Small intestine (tissue), 7 donors: ENCODE data around the gene PCDHGB2. TPM values are rescaled to one million over a fixed set of nuclear protein-coding genes. Genes with fewer than 3 reads are reported as not detected.

Source experiments
- DNase-seq, 2 donors: peaks; one replicate each; pipeline versions ENCODE4 v3.0.0 to v3.0.0-alpha.2; 2013
- FAIRE-seq: peaks from 2 replicates; lab custom pipeline; 2012; peaks lifted over from hg19 to GRCh38; lab: Jason Lieb, UNC
- H3K27ac ChIP-seq, 3 donors: one replicate each; pipeline ENCODE4 v1.5.1; 2013; ENCODE audit warnings: low read length in 2 of 3, mild to moderate bottlenecking in 2 of 3, control low read depth in 1 of 3, inconsistent platforms in 1 of 3, low read depth in 1 of 3, moderate library complexity in 1 of 3
- H3K27me3 ChIP-seq, 3 donors: one replicate each; pipeline ENCODE4 v1.6.1; 2013; ENCODE audit warnings: low read length in 3 of 3, inconsistent platforms in 1 of 3; ENCODE audit not compliant: control insufficient read depth in 3 of 3, insufficient read depth in 3 of 3
- H3K36me3 ChIP-seq, 3 donors: one replicate each; pipeline ENCODE4 v1.6.1; 2013; ENCODE audit warnings: low read length in 3 of 3, inconsistent platforms in 1 of 3, low read depth in 1 of 3, mild to moderate bottlenecking in 1 of 3, moderate library complexity in 1 of 3; ENCODE audit not compliant: control insufficient read depth in 3 of 3, insufficient read depth in 2 of 3
- H3K4me1 ChIP-seq, 3 donors: one replicate each; pipeline ENCODE4 v1.6.1; 2013; ENCODE audit warnings: low read length in 2 of 3, inconsistent platforms in 1 of 3, low read depth in 1 of 3, mild to moderate bottlenecking in 1 of 3, moderate library complexity in 1 of 3; ENCODE audit not compliant: control insufficient read depth in 3 of 3, insufficient read depth in 2 of 3
- H3K4me3 ChIP-seq, 3 donors: one replicate each; pipeline ENCODE4 v1.5.1; 2013; ENCODE audit warnings: low read length in 3 of 3, control low read depth in 1 of 3, inconsistent platforms in 1 of 3, low read depth in 1 of 3, mild to moderate bottlenecking in 1 of 3, moderate library complexity in 1 of 3
- H3K9me3 ChIP-seq, 2 donors: one replicate each; pipeline ENCODE4 v1.6.1; 2013; ENCODE audit warnings: low read depth in 1 of 2, low read length in 1 of 2; ENCODE audit not compliant: control insufficient read depth in 2 of 2, insufficient read depth in 1 of 2
- WGBS, 3 donors: extraction: QIAGEN DNeasy Blood & Tissue Kit; methylation state at CpG; one replicate each; pipeline ENCODE4 v1.1.7; 2013; 5-methylcytosine and 5-hydroxymethylcytosine counted together
- polyA plus RNA-seq, 4 donors: library from polyadenylated mRNA; stranded (reverse) in 3 of 4; unstranded in 1 of 4; fragments of 200-250 nt in 3 of 4; fragments of 120-200 nt in 1 of 4; gene quantifications; one replicate each; pipeline versions ENCODE4 v1.2.1 to v1.2.3, GENCODE V29; 2013
- donor health status: healthy with polysubstance abuse.
- donor health status: control.
- donor health status: control.
- donor health status: Bipolar disorder and iron deficiency.
- donor health status: healthy.

Gene PCDHGB2
- polyA plus RNA-seq, 4 donors: 0.37 to 0.68 TPM; not detected in 2

GRCh38 chr5:141356133-141356532 lies 3.7 kb upstream of the PCDHGB2 start:
- FAIRE-seq (no peak), DNase-seq (no peak)
- no peaks in the 10 kb centered on the region for H3K36me3 ChIP-seq
- peaks cover 2 to 59% of the 10 kb centered on the region in 2 donors for H3K9me3 ChIP-seq
- no peak overlapping the region for H3K27ac ChIP-seq
- no peaks in the 10 kb centered on the region for H3K4me1 ChIP-seq
- WGBS, 3 donors: 67 to 73% (median 73%) methylated on average over 5 of the region's 5 CpGs
- peaks cover 2 to 19% (median 16%) of the 10 kb centered on the region in 3 donors for H3K27me3 ChIP-seq
- no peak overlapping the region for H3K4me3 ChIP-seq

GRCh38 chr5:141356950-141357349 lies 2.8 kb upstream of the PCDHGB2 start:
- 54 to 62% (median 54%) methylated on average over 19 of the region's 19 CpGs for WGBS, 3 donors
- no peak overlapping the region for H3K4me3 ChIP-seq
- no peak overlapping the region for H3K27ac ChIP-seq
- peaks cover 0 to 59% of the 10 kb centered on the region in 2 donors for H3K9me3 ChIP-seq
- no peaks in the 10 kb centered on the region for H3K4me1 ChIP-seq
- H3K27me3 ChIP-seq: peaks cover 2 to 21% (median 18%) of the 10 kb centered on the region in 3 donors
- DNase-seq (no peak), FAIRE-seq (no peak)
- H3K36me3 ChIP-seq: no peaks in the 10 kb centered on the region

- 40 to 53% (median 48%) methylated on average over 15 of the region's 15 CpGs for WGBS, 3 donors
Measured at GRCh38 chr5:141360685-141361084, 891 bp downstream of the PCDHGB2 start.

GRCh38 chr5:141362719-141363118 lies 2.9 kb downstream of the PCDHGB2 start:
- H3K9me3 ChIP-seq: peaks cover 4 to 56% of the 10 kb centered on the region in 2 donors
- FAIRE-seq: no peak
- H3K27me3 ChIP-seq: peaks cover 0 to 46% (median 31%) of the 10 kb centered on the region in 3 donors

More at GRCh38 chr5:141360685-141361084, 891 bp downstream of the PCDHGB2 start:
- peaks cover 2 to 64% of the 10 kb centered on the region in 2 donors for H3K9me3 ChIP-seq
- H3K4me3 ChIP-seq: no peak overlapping the region
- FAIRE-seq (no peak), DNase-seq (no peak)
- no peaks in the 10 kb centered on the region for H3K36me3 ChIP-seq
- H3K27ac ChIP-seq: no peak overlapping the region
- H3K4me1 ChIP-seq: no peaks in the 10 kb centered on the region
- H3K27me3 ChIP-seq: peaks cover 0 to 38% (median 25%) of the 10 kb centered on the region in 3 donors

GRCh38 chr5:141363952-141364660 lies 4.3 kb downstream of the PCDHGB2 start, which contains the start of gene PCDHGA5:
PCDHGA5 (plus strand) TSS chr5:141364162; CDS start chr5:141364331, 169 bp downstream.
- DNase-seq: no peak
- 20 to 41% (median 34%) methylated on average over 34 of the region's 34 CpGs for WGBS, 3 donors
- H3K4me1 ChIP-seq: no peaks in the 10 kb centered on the region
- H3K4me3 ChIP-seq: no peak within 1 kb of the TSS
- H3K9me3 ChIP-seq: peaks cover 4 to 53% of the 10 kb centered on the region in 2 donors
- H3K27me3 ChIP-seq: peaks cover 0 to 46% (median 31%) of the 10 kb centered on the region in 3 donors
- H3K27ac ChIP-seq: no peak within 1 kb of the TSS
- no peak for FAIRE-seq
- H3K36me3 ChIP-seq: no peaks in the 10 kb centered on the region

More at GRCh38 chr5:141362719-141363118, 2.9 kb downstream of the PCDHGB2 start:
- DNase-seq: no peak
- Histone ChIP-seq H3K4me1 (no peaks in the 10 kb centered on the region), H3K36me3 (no peaks in the 10 kb centered on the region), H3K27ac (no peak overlapping the region), H3K4me3 (no peak overlapping the region)

DNA sequence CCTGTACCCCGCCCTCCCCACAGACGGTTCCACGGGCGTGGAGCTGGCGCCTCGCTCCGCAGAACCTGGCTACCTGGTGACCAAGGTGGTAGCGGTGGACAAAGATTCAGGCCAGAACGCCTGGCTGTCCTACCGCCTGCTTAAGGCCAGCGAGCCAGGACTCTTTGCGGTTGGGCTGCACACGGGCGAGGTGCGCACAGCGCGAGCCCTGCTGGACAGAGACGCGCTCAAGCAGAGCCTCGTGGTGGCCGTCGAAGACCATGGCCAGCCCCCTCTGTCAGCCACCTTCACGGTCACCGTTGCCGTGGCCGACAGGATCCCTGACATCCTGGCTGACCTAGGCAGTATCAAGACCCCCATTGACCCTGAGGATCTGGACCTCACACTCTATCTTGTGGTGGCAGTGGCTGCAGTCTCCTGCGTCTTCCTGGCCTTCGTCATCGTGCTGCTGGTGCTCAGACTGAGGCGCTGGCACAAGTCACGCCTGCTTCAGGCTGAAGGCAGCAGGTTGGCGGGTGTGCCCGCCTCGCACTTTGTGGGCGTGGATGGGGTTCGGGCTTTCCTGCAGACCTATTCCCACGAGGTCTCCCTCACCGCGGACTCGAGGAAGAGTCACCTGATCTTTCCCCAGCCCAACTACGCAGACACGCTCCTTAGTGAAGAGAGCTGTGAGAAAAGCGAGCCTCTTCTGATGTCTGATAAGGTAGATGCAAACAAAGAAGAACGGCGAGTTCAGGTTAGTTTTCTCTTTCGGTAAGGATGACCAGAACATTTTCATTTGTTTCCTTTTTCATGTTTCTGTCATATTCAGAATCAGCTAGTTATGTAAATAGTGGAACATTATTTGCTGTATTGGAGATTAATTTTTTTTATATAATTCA lies 6.5 kb downstream of the PCDHGB2 start:
- Histone ChIP-seq H3K36me3 (no peaks in the 10 kb centered on the region), H3K27me3 (peaks cover 0 to 41% (median 30%) of the 10 kb centered on the region in 3 donors), H3K27ac (no peak overlapping the region), H3K4me3 (no peak overlapping the region), H3K4me1 (no peaks in the 10 kb centered on the region), H3K9me3 (peaks cover 4 to 53% of the 10 kb centered on the region in 2 donors)
- DNase-seq: no peak
- WGBS, 3 donors: 38 to 56% (median 53%) methylated on average over 46 of the region's 46 CpGs
- no peak for FAIRE-seq

GRCh38 chr5:141369994-141370848 lies 10.4 kb downstream of the PCDHGB2 start, which contains the start of gene PCDHGB3:
PCDHGB3 (plus strand) TSS chr5:141370242; CDS start chr5:141370395, 153 bp downstream.
- H3K4me1 ChIP-seq: no peaks in the 10 kb centered on the region
- H3K36me3 ChIP-seq: no peaks in the 10 kb centered on the region
- H3K27me3 ChIP-seq: peaks cover 0 to 34% (median 30%) of the 10 kb centered on the region in 3 donors
- H3K4me3 ChIP-seq: no peak within 1 kb of the TSS
- FAIRE-seq: no peak
- DNase-seq: peak in 1 of 2 donors; percentile 18
- no peak within 1 kb of the TSS for H3K27ac ChIP-seq
- WGBS, 3 donors: 19 to 28% (median 28%) methylated on average over 32 of the region's 32 CpGs
- H3K9me3 ChIP-seq: peaks cover 2 to 63% of the 10 kb centered on the region in 2 donors
